ENCODE data around the gene FLCN.

- TF ChIP-seq KLF9 (CRISPR knock-in tag; IDR thresholded peaks at IDR 0.05; ENCODE audit: low read depth) (no peak), REST (IDR thresholded peaks at IDR 0.05; ENCODE audit: borderline replicate concordance in 1 of 2, low read depth in 1 of 2, low read length in 2 of 2) (no peak), FOXP4 (CRISPR knock-in tag; IDR thresholded peaks at IDR 0.05) (no peak), HOMEZ (CRISPR knock-in tag; IDR thresholded peaks at IDR 0.05; ENCODE audit: low read depth) (no peak), ZC3H4 (CRISPR knock-in tag; IDR thresholded peaks at IDR 0.05; ENCODE audit: borderline replicate concordance) (no peak), POLR2A (IDR thresholded peaks at IDR 0.05; ENCODE audit: insufficient read depth in 1 of 2, low read depth in 2 of 2, low read length in 2 of 2) (no peak), THAP8 (CRISPR knock-in tag; IDR thresholded peaks at IDR 0.05; ENCODE audit: borderline replicate concordance) (no peak), CBFB (CRISPR knock-in tag; IDR thresholded peaks at IDR 0.05) (no peak), TAF1 (CRISPR knock-in tag; IDR thresholded peaks at IDR 0.05) (no peak), SNRNP70 (IDR thresholded peaks at IDR 0.05; ENCODE audit: low read depth, low read length) (no peak), TCF7 (IDR thresholded peaks at IDR 0.05; ENCODE audit: low read depth) (no peak), ARHGAP35 (CRISPR knock-in tag; IDR thresholded peaks at IDR 0.05; ENCODE audit: borderline replicate concordance) (no peak), CTCF (CRISPR knock-in tag; IDR thresholded peaks at IDR 0.05) (no peak), GTF2F1 (IDR thresholded peaks at IDR 0.05; ENCODE audit: low read length) (no peak)
Observed at GRCh38 chr17:17180741-17181525, 56.0 kb downstream of the FLCN start.
